GM12874 (cell line): Measurements from ENCODE around the gene LMOD3.

ENCODE experiments used
- CTCF ChIP-seq: IDR thresholded peaks from 2 replicates; pipeline ENCODE4 v1.5.1; 2011; ENCODE audit warnings: low read depth, mild to moderate bottlenecking, control low read depth, low read length, moderate library complexity; ENCODE audit not compliant: insufficient read depth

Gene LMOD3

GRCh38 chr3:69080233-69080920 is 42.0 kb downstream of the LMOD3 start, which contains the start of gene UBA3:
TSS of gene UBA3 (minus strand) at chr3:69080365. CDS start at chr3:69080353, 12 bp downstream.
- TF ChIP-seq CTCF = no peak

GRCh38 chr3:69079269-69080159 is 42.9 kb downstream of the LMOD3 start:
- no peak for TF ChIP-seq CTCF

GRCh38 chr3:69072928-69073327 is 49.5 kb downstream of the LMOD3 start:
- no peak for TF ChIP-seq CTCF

GRCh38 chr3:69066121-69066520 is 56.3 kb downstream of the LMOD3 start:
- TF ChIP-seq CTCF = no peak

GRCh38 chr3:69065318-69065964 is 57.0 kb downstream of the LMOD3 start:
- no peak for TF ChIP-seq CTCF

- TF ChIP-seq CTCF = no peak
These were observed 58.8 kb downstream of the LMOD3 start for GRCh38 chr3:69063636-69064035.

- no peak for TF ChIP-seq CTCF
These were observed 62.7 kb downstream of the LMOD3 start for GRCh38 chr3:69059688-69060087.
